ENCODE measurements around the gene TRIP10. TPM values are rescaled to one million over a fixed set of nuclear protein-coding genes. Genes with fewer than 3 reads are reported as not detected.
"Not testable (repeated sequence)": the region's sequence is repeated elsewhere in the genome, so short reads cannot be mapped to it uniquely, and the experiment has no call there.

TRIP10 gene
- total and polyA plus RNA-seq, 2 experiments from 2014 or later, result 54.1 to 67.8 TPM

GRCh38 chr19:6772866-6773322 lies 33.4 kb downstream of the TRIP10 start:
- no peaks in the 10 kb centered on the region for H3K9me3 ChIP-seq (ENCODE audit: low read depth)
- no peaks in the 10 kb centered on the region for H3K36me3 ChIP-seq
- no peaks in the 10 kb centered on the region for H3K4me1 ChIP-seq (ENCODE audit: low read depth)
- H3K4me3 ChIP-seq, result no peak overlapping the region
- DNase-seq (ENCODE audit: low read depth in 1 of 2, low spot score in 1 of 2), result no peak
- TF ChIP-seq CTCF (IDR thresholded peaks at IDR 0.05; ENCODE audit: low read depth, low read length), result no peak
- no peak overlapping the region for H3K27ac ChIP-seq
- no peaks in the 10 kb centered on the region for H3K27me3 ChIP-seq

GRCh38 chr19:6773323-6773931 lies 33.9 kb downstream of the TRIP10 start:
- H3K36me3 ChIP-seq, result no peaks in the 10 kb centered on the region
- no peaks in the 10 kb centered on the region for H3K9me3 ChIP-seq (ENCODE audit: low read depth)
- no peak overlapping the region for H3K4me3 ChIP-seq
- no peak for TF ChIP-seq CTCF (IDR thresholded peaks at IDR 0.05; ENCODE audit: low read depth, low read length)
- no peak overlapping the region for H3K27ac ChIP-seq
- no peaks in the 10 kb centered on the region for H3K27me3 ChIP-seq
- no peaks in the 10 kb centered on the region for H3K4me1 ChIP-seq (ENCODE audit: low read depth)
- DNase-seq (ENCODE audit: low read depth in 1 of 2, low spot score in 1 of 2), result no peak

- Histone ChIP-seq H3K9me3 (ENCODE audit: low read depth) (no peaks in the 10 kb centered on the region), H3K36me3 (no peaks in the 10 kb centered on the region), H3K4me1 (ENCODE audit: low read depth) (no peaks in the 10 kb centered on the region), H3K27ac (no peak overlapping the region), H3K27me3 (no peaks in the 10 kb centered on the region), H3K4me3 (no peak overlapping the region)
- no peak for TF ChIP-seq CTCF (IDR thresholded peaks at IDR 0.05; ENCODE audit: low read depth, low read length)
- peak in 1 of 2 donors; percentile 66 for DNase-seq (ENCODE audit: low read depth in 1 of 2, low spot score in 1 of 2)
Observed at GRCh38 chr19:6774821-6775707, 35.6 kb downstream of the TRIP10 start.

DNA sequence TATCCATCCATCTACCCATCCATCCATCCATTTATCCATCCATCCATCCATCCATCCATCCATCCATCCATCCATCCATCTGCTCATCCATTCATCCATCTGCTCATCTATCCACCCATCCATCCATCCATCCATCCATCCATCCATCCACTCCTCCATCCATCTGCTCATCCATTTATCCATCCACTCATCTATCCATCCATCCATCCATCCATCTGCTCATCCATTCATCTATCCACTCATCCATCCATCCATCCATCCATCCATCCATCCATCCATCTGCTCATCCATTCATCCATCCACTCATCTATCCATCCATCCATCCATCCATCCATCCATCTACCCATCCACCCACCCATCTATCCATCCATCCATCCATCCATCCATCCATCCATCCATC lies 36.6 kb downstream of the TRIP10 start:
- not testable (repeated sequence) for H3K4me1 ChIP-seq (ENCODE audit: low read depth); H3K4me3 ChIP-seq; H3K27ac ChIP-seq; H3K36me3 ChIP-seq; DNase-seq (ENCODE audit: low read depth in 1 of 2, low spot score in 1 of 2); H3K27me3 ChIP-seq; H3K9me3 ChIP-seq (ENCODE audit: low read depth)

DNA sequence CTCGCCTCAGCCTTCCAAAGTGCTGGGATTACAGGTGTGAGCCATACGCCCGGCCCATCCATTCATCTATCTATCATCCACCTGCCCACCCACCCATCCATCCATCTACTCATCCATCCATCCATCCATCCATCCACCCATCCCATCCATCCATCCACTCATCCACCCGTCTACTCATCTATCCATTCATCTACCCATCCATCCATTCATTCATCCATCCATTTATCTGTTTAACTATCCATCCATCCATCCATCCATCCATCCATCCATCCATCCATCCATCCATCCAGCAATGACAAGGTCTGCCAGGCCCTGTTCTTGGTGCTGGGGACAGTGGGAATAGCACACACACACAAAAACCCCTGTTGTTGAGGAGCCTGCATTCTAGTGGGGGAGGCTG lies 37.5 kb downstream of the TRIP10 start:
- Histone ChIP-seq H3K4me1 (ENCODE audit: low read depth) (no peaks in the 10 kb centered on the region), H3K27me3 (no peaks in the 10 kb centered on the region), H3K36me3 (no peaks in the 10 kb centered on the region), H3K27ac (no peak overlapping the region), H3K4me3 (no peak overlapping the region), H3K9me3 (ENCODE audit: low read depth) (no peaks in the 10 kb centered on the region)
- no peak for DNase-seq (ENCODE audit: low read depth in 1 of 2, low spot score in 1 of 2)
- no peak for TF ChIP-seq CTCF (IDR thresholded peaks at IDR 0.05; ENCODE audit: low read depth, low read length)

DNA sequence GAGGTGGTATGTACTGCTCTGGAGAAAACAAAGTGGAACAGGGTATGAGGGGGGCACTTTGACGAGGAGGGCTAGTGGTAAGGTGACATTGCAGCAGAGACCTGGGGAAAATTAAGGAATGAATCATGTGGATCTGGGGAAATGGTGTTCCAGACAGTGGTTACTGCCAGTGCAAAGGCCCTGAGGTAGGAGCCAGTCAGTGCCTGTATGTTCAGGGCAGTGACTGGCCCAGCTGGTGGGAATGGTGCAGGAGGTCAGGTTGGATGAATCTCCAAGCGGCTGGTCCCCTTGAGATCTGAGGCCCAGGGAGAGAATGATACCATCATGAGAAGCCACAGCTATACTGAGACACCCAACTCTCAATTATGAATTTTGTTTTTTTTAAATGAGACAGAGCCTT lies 38.0 kb downstream of the TRIP10 start:
- Histone ChIP-seq H3K4me3 (no peak overlapping the region), H3K9me3 (ENCODE audit: low read depth) (no peaks in the 10 kb centered on the region), H3K36me3 (no peaks in the 10 kb centered on the region), H3K4me1 (ENCODE audit: low read depth) (no peaks in the 10 kb centered on the region), H3K27ac (no peak overlapping the region), H3K27me3 (no peaks in the 10 kb centered on the region)
- no peak for TF ChIP-seq CTCF (IDR thresholded peaks at IDR 0.05; ENCODE audit: low read depth, low read length)
- no peak for DNase-seq (ENCODE audit: low read depth in 1 of 2, low spot score in 1 of 2)

Measured in cardiac muscle cell (in vitro differentiated cells and primary cell).